Heart left ventricle (tissue), 16 donors: ENCODE measurements around the gene CUX1. TPM values are rescaled to one million over a fixed set of nuclear protein-coding genes. Genes with fewer than 3 reads are reported as not detected.

Experiments used
- ATAC-seq, 4 donors: fragments of 200-7000 bp; cut with Tn5 transposase; one replicate each; pipeline ENCODE4 v1.9.1; 2020 to 2022; ENCODE audit warnings: moderate library complexity in 4 of 4, mild to moderate bottlenecking in 3 of 4, moderate number of reproducible peaks in 1 of 4
- DNase-seq, 5 donors: peaks; one replicate each; pipeline ENCODE4 v3.0.0-alpha.2; 2020
- H3K27ac ChIP-seq, 12 donors: fragments of 200-600 bp; sonication (generic) in 4 of 12; one replicate each; pipeline versions ENCODE4 v1.5.0 to v1.8.0; 2016 to 2022; ENCODE audit warnings: mild to moderate bottlenecking in 2 of 12
- H3K27me3 ChIP-seq, 9 donors: fragments of 200-600 bp; sonication (generic) in 2 of 9; one replicate each; pipeline versions ENCODE4 v1.5.1 to v1.8.0; 2016 to 2022; ENCODE audit warnings: mild to moderate bottlenecking in 3 of 9
- H3K36me3 ChIP-seq, 9 donors: fragments of 200-600 bp; sonication (generic) in 2 of 9; one replicate each; pipeline versions ENCODE4 v1.5.0 to v1.8.0; 2018 to 2022; ENCODE audit warnings: mild to moderate bottlenecking in 2 of 9
- H3K4me1 ChIP-seq, 12 donors: fragments of 200-600 bp; sonication (generic) in 4 of 12; one replicate each; pipeline versions ENCODE4 v1.5.0 to v1.8.0; 2016 to 2022; ENCODE audit warnings: mild to moderate bottlenecking in 3 of 12
- H3K4me3 ChIP-seq, 12 donors: fragments of 200-600 bp; sonication (generic) in 4 of 12; one replicate each; pipeline versions ENCODE4 v1.5.0 to v1.8.0; 2017 to 2022; ENCODE audit warnings: mild to moderate bottlenecking in 9 of 12, moderate library complexity in 4 of 12
- H3K9me3 ChIP-seq, 12 donors: fragments of 200-600 bp; sonication (generic) in 4 of 12; one replicate each; pipeline versions ENCODE4 v1.5.0 to v1.8.0; 2016 to 2022; ENCODE audit warnings: mild to moderate bottlenecking in 1 of 12
- CTCF ChIP-seq, 12 donors: fragments of 200-600 bp; sonication (generic) in 4 of 12; IDR thresholded peaks; one replicate each; pipeline versions ENCODE4 v1.5.0 to v1.8.0; 2018 to 2022; ENCODE audit warnings: antibody characterized with exemption in 12 of 12, mild to moderate bottlenecking in 5 of 12
- POLR2A ChIP-seq, 2 donors: fragments of 450-650 bp; IDR thresholded peaks; one replicate each; pipeline ENCODE4 v1.6.1; 2017; ENCODE audit warnings: antibody characterized with exemption in 2 of 2, mild to moderate bottlenecking in 2 of 2, moderate library complexity in 2 of 2
- WGBS, 4 donors: extraction: QIAGEN DNeasy Blood & Tissue Kit in 2 of 4; methylation state at CpG; one replicate each; pipeline versions ENCODE4 v1.1.5 to v1.1.7; 2013 to 2018; 5-methylcytosine and 5-hydroxymethylcytosine counted together
- intact Hi-C, 10 donors: fragments of 100-400 bp; cut with DNase I; formaldehyde crosslinking; loops; one replicate each; pipeline versions ENCODE4 v1.11.1 to v1.14.2; 2022
- polyA plus RNA-seq, 2 donors: library from polyadenylated mRNA; stranded (reverse); fragments of 200-250 nt; gene quantifications; one replicate each; pipeline ENCODE4 v1.2.3, GENCODE V29; 2013
- total RNA-seq, 9 donors: library from RNA; depleted of rRNA in 2 of 9; stranded (reverse); fragments of >200 nt in 2 of 9; fragmentation: NEBNext Ultra II Directional in 3 of 9; extraction: Animal tissue kit (Norgen Biotek cat#: 25700) in 3 of 9; gene quantifications; one replicate each; pipeline versions ENCODE4 v1.1.0 to v1.2.4, GENCODE V29; 2016 to 2023
- donor health status: ischemic (EF 13 %, LVEDD 7.1; RV severe dilation, severe dysfunction).
- donor health status: healthy with polysubstance abuse.
- donor health status: DM: no; HTN: yes; CAD: no.
- donor health status: DM: no; HTN: no; CAD: no.
- donor health status: ischemic (EF 25% LVEDD 6.9; RV normal size, moderate dysfunction).
- donor health status: ischemic (EF 25% LVEDD 5.7; RV mildly dilated, moderate dysfunction).
- donor health status: healthy.
- donor health status: DM: yes; HTN: yes; CAD: no.
- donor health status: ischemic (EF 35%, LVEDD 5.7; RV mildly dilated, moderate dysfunction).
- donor health status: nonischemic (EF 11% LVEDD 7.7; RV severe dilation, severe dysfunction).
- donor health status: DM: yes; HTN: yes; CAD: no.
- donor health status: PGD.
- donor health status: ischemic (EF 29% LVEDD 5.4; RV normal size, mild dysfunction).
- donor health status: nonischemic (EF 23%, LVEDD 6.1; RV moderate dilation, normal function).

CUX1 gene
- total and polyA plus RNA-seq, 11 donors, result 51.9 to 173 (median 122) TPM

- no peak overlapping the region for H3K27ac ChIP-seq
- peaks cover 0 to 37% (median 16%) of the 10 kb centered on the region in 9 donors for H3K36me3 ChIP-seq
- 83 to 93% (median 87%) methylated on average over 6 of the region's 6 CpGs for WGBS, 4 donors
- H3K4me3 ChIP-seq, result no peak overlapping the region
- ATAC-seq, result no peak
- no peaks in the 10 kb centered on the region for H3K27me3 ChIP-seq
- H3K4me1 ChIP-seq, result peaks cover 0 to 6% (median 0%) of the 10 kb centered on the region in 12 donors
- no peaks in the 10 kb centered on the region for H3K9me3 ChIP-seq
- DNase-seq, result no peak
- intact Hi-C loops, result no loop called here
- no peak for TF ChIP-seq CTCF (IDR thresholded peaks at IDR 0.05)
- no peak for TF ChIP-seq POLR2A (IDR thresholded peaks at IDR 0.05)
Measured at GRCh38 chr7:102165136-102165535, 347.7 kb downstream of the CUX1 start.

GRCh38 chr7:102167254-102167653 is 349.8 kb downstream of the CUX1 start:
- peaks cover 0 to 6% (median 0%) of the 10 kb centered on the region in 12 donors for H3K4me1 ChIP-seq
- no peak overlapping the region for H3K4me3 ChIP-seq
- no peak overlapping the region for H3K27ac ChIP-seq
- ATAC-seq, result no peak
- WGBS, 4 donors, result 84 to 92% (median 91%) methylated on average over 6 of the region's 6 CpGs
- no peak for DNase-seq
- no peaks in the 10 kb centered on the region for H3K9me3 ChIP-seq
- peaks cover 0 to 48% (median 30%) of the 10 kb centered on the region in 9 donors for H3K36me3 ChIP-seq
- intact Hi-C loops, result no loop called here
- H3K27me3 ChIP-seq, result no peaks in the 10 kb centered on the region
- TF ChIP-seq CTCF (IDR thresholded peaks at IDR 0.05) (no peak), POLR2A (IDR thresholded peaks at IDR 0.05) (no peak)

- Histone ChIP-seq H3K27ac (peak overlapping the region in 8 of 12 donors; percentile 11 to 59 (median 44)), H3K9me3 (no peaks in the 10 kb centered on the region), H3K27me3 (no peaks in the 10 kb centered on the region), H3K36me3 (peaks cover 0 to 47% (median 29%) of the 10 kb centered on the region in 9 donors), H3K4me3 (peak overlapping the region in 5 of 12 donors; percentile 1 to 40 (median 17)), H3K4me1 (peaks cover 0 to 6% (median 0%) of the 10 kb centered on the region in 12 donors)
- peak in 1 of 4 donors; percentile 21 for ATAC-seq
- WGBS, 4 donors, result 49 to 59% (median 54%) methylated on average over 14 of the region's 14 CpGs
- intact Hi-C loops, result no loop called here
- no peak for DNase-seq
- TF ChIP-seq CTCF (IDR thresholded peaks at IDR 0.05) (no peak), POLR2A (IDR thresholded peaks at IDR 0.05) (no peak)
Measured at GRCh38 chr7:102169651-102170392, 352.4 kb downstream of the CUX1 start.

GRCh38 chr7:102170393-102170970 is 353.1 kb downstream of the CUX1 start:
- H3K36me3 ChIP-seq, result peaks cover 0 to 53% (median 29%) of the 10 kb centered on the region in 9 donors
- TF ChIP-seq CTCF (IDR thresholded peaks at IDR 0.05) (no peak), POLR2A (IDR thresholded peaks at IDR 0.05) (no peak)
- H3K27ac ChIP-seq, result peak overlapping the region in 7 of 12 donors; percentile 1 to 55 (median 43)
- peak overlapping the region in 5 of 12 donors; percentile 1 to 40 (median 17) for H3K4me3 ChIP-seq
- H3K27me3 ChIP-seq, result no peaks in the 10 kb centered on the region
- DNase-seq, result no peak
- H3K9me3 ChIP-seq, result no peaks in the 10 kb centered on the region
- ATAC-seq, result peak in 2 of 4 donors; percentile 56 to 58
- intact Hi-C loops, result no loop called here
- WGBS, 4 donors, result 74 to 80% (median 75%) methylated on average over 22 of the region's 22 CpGs
- H3K4me1 ChIP-seq, result peaks cover 0 to 6% (median 0%) of the 10 kb centered on the region in 12 donors
